Tibial artery (tissue), 4 donors: ENCODE results near the gene NAA50.

Source experiments
- DNase-seq, 2 donors: peaks; one replicate each; pipeline ENCODE4 v3.0.0-alpha.2; 2019
- H3K27ac ChIP-seq, 2 donors: fragments of 200-600 bp; sonication (generic) in 1 of 2; 1 replicate in 1 of 2; 2 replicates in 1 of 2; pipeline ENCODE4 v1.5.1; 2018 to 2019; ENCODE audit warnings: mild to moderate bottlenecking in 1 of 2
- H3K27me3 ChIP-seq, 2 donors: fragments of 200-600 bp; sonication (generic) in 1 of 2; one replicate each; pipeline versions ENCODE4 v1.5.1 to v1.6.0; 2016 to 2019
- H3K36me3 ChIP-seq, 3 donors: fragments of 200-600 bp; sonication (generic) in 2 of 3; one replicate each; pipeline ENCODE4 v1.5.1; 2016 to 2019; ENCODE audit warnings: mild to moderate bottlenecking in 2 of 3
- H3K4me1 ChIP-seq, 4 donors: fragments of 200-600 bp; sonication (generic) in 2 of 4; 1 replicate in 3 of 4; 2 replicates in 1 of 4; pipeline ENCODE4 v1.5.1; 2016 to 2019
- H3K4me3 ChIP-seq, 2 donors: fragments of 200-600 bp; sonication (generic) in 1 of 2; 1 replicate in 1 of 2; 2 replicates in 1 of 2; pipeline ENCODE4 v1.5.1; 2018 to 2019; ENCODE audit warnings: mild to moderate bottlenecking in 2 of 2
- H3K9me3 ChIP-seq, 3 donors: fragments of 200-600 bp; sonication (generic) in 1 of 3; one replicate each; pipeline ENCODE4 v1.5.1; 2016 to 2019
- intact Hi-C: fragments of 100-400 bp; cut with DNase I; formaldehyde crosslinking; loops from one replicate; pipeline ENCODE4 v1.15.0; 2023; ENCODE audit warnings: low total_unique reads
- TF ChIP-seq, protein P1 (sequence below), 2 experiments: fragments of 200-600 bp in 1 of 2; fragments of 450-650 bp in 1 of 2; IDR thresholded peaks; one replicate each; pipeline ENCODE4 v1.5.1; 2017 to 2019; ENCODE audit warnings: antibody characterized with exemption in 2 of 2, mild to moderate bottlenecking in 1 of 2, moderate library complexity in 1 of 2

The NAA50 gene

DNA sequence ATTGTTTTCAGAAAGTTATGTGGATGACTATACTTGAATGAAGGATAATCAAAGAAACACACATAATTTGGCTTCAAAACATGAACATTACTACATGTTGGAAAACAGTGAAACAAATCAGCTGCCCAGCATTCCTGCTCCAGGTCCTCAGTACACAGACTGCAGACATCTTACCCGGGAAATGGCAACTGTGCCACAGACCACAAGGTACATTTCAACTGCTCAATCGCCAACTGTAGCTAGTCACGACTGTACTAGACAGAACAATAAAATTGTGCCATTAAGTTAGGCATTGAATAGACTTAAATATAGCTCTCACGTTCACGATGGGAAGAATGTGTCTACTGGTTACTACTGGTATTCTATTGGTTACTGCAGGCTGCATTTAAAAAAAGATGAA is 5.0 kb downstream of the NAA50 start:
- peaks cover 0 to 40% (median 27%) of the 10 kb centered on the region in 4 donors for H3K4me1 ChIP-seq
- intact Hi-C loops, result no loop called here
- H3K4me3 ChIP-seq, result no peak overlapping the region
- no peaks in the 10 kb centered on the region for H3K36me3 ChIP-seq
- H3K27ac ChIP-seq, result no peak overlapping the region
- no peaks in the 10 kb centered on the region for H3K27me3 ChIP-seq
- H3K9me3 ChIP-seq, result no peaks in the 10 kb centered on the region
- no peak for DNase-seq
- TF ChIP-seq, protein P1, sequence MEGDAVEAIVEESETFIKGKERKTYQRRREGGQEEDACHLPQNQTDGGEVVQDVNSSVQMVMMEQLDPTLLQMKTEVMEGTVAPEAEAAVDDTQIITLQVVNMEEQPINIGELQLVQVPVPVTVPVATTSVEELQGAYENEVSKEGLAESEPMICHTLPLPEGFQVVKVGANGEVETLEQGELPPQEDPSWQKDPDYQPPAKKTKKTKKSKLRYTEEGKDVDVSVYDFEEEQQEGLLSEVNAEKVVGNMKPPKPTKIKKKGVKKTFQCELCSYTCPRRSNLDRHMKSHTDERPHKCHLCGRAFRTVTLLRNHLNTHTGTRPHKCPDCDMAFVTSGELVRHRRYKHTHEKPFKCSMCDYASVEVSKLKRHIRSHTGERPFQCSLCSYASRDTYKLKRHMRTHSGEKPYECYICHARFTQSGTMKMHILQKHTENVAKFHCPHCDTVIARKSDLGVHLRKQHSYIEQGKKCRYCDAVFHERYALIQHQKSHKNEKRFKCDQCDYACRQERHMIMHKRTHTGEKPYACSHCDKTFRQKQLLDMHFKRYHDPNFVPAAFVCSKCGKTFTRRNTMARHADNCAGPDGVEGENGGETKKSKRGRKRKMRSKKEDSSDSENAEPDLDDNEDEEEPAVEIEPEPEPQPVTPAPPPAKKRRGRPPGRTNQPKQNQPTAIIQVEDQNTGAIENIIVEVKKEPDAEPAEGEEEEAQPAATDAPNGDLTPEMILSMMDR (IDR thresholded peaks at IDR 0.05), result no peak

DNA sequence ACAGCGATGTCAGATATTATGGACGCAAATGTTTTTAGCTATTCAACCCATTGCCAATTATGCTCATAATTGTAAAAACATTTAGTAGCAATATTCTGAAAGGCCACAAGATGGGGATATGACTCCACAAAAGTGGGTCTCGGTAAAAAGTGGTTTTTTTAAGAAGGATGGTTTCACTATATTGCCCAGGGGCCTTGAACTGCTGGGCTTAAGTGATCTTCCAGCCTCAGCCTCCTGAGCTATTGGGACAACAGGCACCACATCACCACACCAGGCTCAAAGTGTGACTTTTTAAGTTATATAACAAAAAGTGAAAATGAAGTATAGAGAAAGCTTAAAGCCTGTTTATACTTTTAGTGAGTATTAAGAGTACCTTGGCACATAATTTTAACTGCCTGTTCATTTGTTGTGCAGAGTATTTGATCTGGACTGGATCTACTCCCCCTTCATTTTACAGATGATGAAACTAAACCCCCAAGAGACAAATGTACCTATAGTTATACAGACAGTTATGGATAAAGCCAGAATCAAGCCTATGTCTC is 9.4 kb downstream of the NAA50 start:
- no peak for DNase-seq
- Histone ChIP-seq H3K4me1 (peaks cover 0 to 15% (median 7%) of the 10 kb centered on the region in 4 donors), H3K9me3 (no peaks in the 10 kb centered on the region), H3K27me3 (no peaks in the 10 kb centered on the region), H3K27ac (no peak overlapping the region), H3K4me3 (no peak overlapping the region), H3K36me3 (no peaks in the 10 kb centered on the region)
- TF ChIP-seq, protein P1 (IDR thresholded peaks at IDR 0.05), result peak; percentile 60 to 80
- intact Hi-C loops, result no loop called here

DNA sequence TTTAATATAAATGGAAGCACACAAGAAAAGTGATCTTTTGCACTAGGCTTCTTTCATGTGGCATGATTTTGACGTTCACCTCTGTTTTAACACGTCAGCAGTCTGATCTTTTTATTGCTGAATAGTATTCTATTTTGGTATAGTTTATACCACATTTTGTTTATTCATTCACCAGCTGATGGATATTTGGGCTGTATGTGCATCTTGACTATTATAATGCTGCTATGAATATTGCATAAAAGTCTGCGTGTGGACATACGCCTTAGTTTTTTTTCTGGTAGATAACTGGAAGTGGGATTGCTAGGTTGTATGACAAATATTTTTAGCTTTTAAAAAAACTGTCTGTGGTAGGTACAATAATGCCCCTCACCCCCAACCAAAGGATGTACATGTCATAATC is 14.4 kb downstream of the NAA50 start:
- H3K4me3 ChIP-seq, result no peak overlapping the region
- intact Hi-C loops, result no loop called here
- no peaks in the 10 kb centered on the region for H3K27me3 ChIP-seq
- TF ChIP-seq, protein P1 (IDR thresholded peaks at IDR 0.05), result no peak
- H3K4me1 ChIP-seq, result peaks cover 0 to 5% (median 3%) of the 10 kb centered on the region in 4 donors
- H3K9me3 ChIP-seq, result no peaks in the 10 kb centered on the region
- no peak overlapping the region for H3K27ac ChIP-seq
- no peaks in the 10 kb centered on the region for H3K36me3 ChIP-seq
- no peak for DNase-seq

DNA sequence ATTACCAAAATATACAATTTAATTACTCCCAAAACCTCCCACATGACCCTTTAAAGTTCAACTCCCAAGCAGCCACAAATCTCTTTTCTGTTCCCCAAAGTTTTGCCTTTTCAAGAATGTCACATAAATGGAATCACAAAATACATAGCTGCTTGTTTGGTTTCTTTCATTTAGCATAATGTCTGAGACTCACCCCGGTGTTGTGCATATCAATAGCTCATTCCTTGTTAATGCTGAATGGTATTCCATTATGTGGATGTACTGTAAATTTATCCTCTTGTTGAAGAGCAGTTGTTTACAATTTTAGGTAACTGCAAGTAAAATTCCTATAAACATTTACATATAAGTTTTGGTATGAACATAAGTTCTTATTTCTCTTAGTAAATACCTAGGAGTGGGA is 15.5 kb downstream of the NAA50 start:
- Histone ChIP-seq H3K4me1 (no peaks in the 10 kb centered on the region), H3K36me3 (no peaks in the 10 kb centered on the region), H3K9me3 (no peaks in the 10 kb centered on the region), H3K27me3 (no peaks in the 10 kb centered on the region), H3K4me3 (no peak overlapping the region), H3K27ac (no peak overlapping the region)
- intact Hi-C loops, result no loop called here
- TF ChIP-seq, protein P1 (IDR thresholded peaks at IDR 0.05), result no peak
- DNase-seq, result no peak

DNA sequence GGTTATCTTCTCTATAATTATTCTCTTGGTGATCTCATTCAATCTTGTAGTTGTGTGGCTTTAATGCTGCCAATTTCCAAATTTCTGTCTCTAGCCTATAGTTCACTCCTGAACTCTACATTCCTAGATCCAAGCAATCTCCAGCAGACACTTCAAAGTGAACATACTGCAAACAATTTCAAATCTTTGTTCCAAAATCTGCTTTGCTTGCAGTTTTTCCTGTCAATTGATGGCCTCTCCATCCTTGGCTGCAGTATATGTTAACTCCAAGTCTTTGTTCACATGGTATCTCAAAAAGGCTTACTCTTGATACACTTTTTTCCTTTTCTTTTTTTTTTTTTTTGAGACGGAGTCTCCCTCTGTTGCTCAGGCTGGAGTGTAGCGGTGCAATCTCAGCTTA is 17.4 kb downstream of the NAA50 start:
- no peak overlapping the region for H3K27ac ChIP-seq
- DNase-seq, result no peak
- intact Hi-C loops, result no loop called here
- no peaks in the 10 kb centered on the region for H3K4me1 ChIP-seq
- H3K9me3 ChIP-seq, result no peaks in the 10 kb centered on the region
- no peak overlapping the region for H3K4me3 ChIP-seq
- H3K36me3 ChIP-seq, result no peaks in the 10 kb centered on the region
- no peaks in the 10 kb centered on the region for H3K27me3 ChIP-seq
- TF ChIP-seq, protein P1 (IDR thresholded peaks at IDR 0.05), result no peak

DNA sequence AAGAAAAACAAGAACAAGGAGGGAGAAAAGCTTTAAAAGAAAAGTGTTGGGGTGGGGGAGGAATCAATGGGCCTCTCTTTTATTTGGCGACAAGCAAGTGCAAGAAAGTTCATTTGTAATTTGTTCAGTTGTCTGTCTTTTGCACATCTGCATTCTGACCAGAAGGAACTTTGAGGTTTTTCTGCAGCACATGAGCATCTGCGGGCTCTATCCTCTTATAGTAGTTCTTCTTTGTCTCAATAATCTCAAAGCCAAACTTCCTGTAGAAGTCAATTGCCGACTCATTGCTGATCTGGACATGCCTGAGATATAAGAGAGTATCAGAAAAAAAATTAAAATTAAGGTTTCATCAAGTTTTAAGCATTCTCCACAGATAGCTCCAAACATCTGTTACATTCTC is 24.4 kb downstream of the NAA50 start:
- no peaks in the 10 kb centered on the region for H3K9me3 ChIP-seq
- TF ChIP-seq, protein P1 (IDR thresholded peaks at IDR 0.05), result no peak
- no peaks in the 10 kb centered on the region for H3K27me3 ChIP-seq
- H3K36me3 ChIP-seq, result peaks cover 20 to 48% (median 23%) of the 10 kb centered on the region in 3 donors
- no peak overlapping the region for H3K4me3 ChIP-seq
- no peaks in the 10 kb centered on the region for H3K4me1 ChIP-seq
- intact Hi-C loops, result no loop called here
- H3K27ac ChIP-seq, result no peak overlapping the region
- no peak for DNase-seq
